WTC11 (cell line): ENCODE measurements around the gene CDC14C.

Source experiments
- AFF4 ChIP-seq: sonication (generic); formaldehyde crosslinking; IDR thresholded peaks from 2 replicates; pipeline ENCODE4 v1.8.1; 2023; ENCODE audit warnings: mild to moderate bottlenecking, missing genetic modification reagents, borderline replicate concordance
- ATF3 ChIP-seq: sonication (generic); formaldehyde crosslinking; conservative IDR thresholded peaks from 2 replicates; pipeline ENCODE4 v1.8.1; 2022; ENCODE audit warnings: mild to moderate bottlenecking, missing genetic modification reagents
- CTCF ChIP-seq: fragments of 200-600 bp; IDR thresholded peaks from 2 replicates; pipeline ENCODE4 v1.8.0; 2022; ENCODE audit warnings: antibody characterized with exemption
- JUN ChIP-seq: sonication (generic); formaldehyde crosslinking; IDR thresholded peaks from 2 replicates; pipeline ENCODE4 v1.8.0; 2023; ENCODE audit warnings: mild to moderate bottlenecking, missing genetic modification reagents
- MAX ChIP-seq: sonication (generic); formaldehyde crosslinking; IDR thresholded peaks from 2 replicates; pipeline ENCODE4 v1.8.0; 2022; ENCODE audit warnings: mild to moderate bottlenecking, missing genetic modification reagents
- MYBL2 ChIP-seq: sonication (generic); formaldehyde crosslinking; IDR thresholded peaks from 2 replicates; pipeline ENCODE4 v1.8.1; 2023; ENCODE audit warnings: mild to moderate bottlenecking, moderate library complexity, missing genetic modification reagents
- NR2C2 ChIP-seq: sonication (generic); formaldehyde crosslinking; IDR thresholded peaks from 2 replicates; pipeline ENCODE4 v1.8.0; 2022; ENCODE audit warnings: mild to moderate bottlenecking, missing genetic modification reagents
- PRDM15 ChIP-seq: sonication (generic); formaldehyde crosslinking; IDR thresholded peaks from 2 replicates; pipeline ENCODE4 v1.8.0; 2022; ENCODE audit warnings: missing genetic modification reagents
- TEAD4 ChIP-seq: sonication (generic); formaldehyde crosslinking; IDR thresholded peaks from 2 replicates; pipeline ENCODE4 v1.8.0; 2022; ENCODE audit warnings: mild to moderate bottlenecking, missing genetic modification reagents

GRCh38 chr7:48976253-48976652 lies 51.9 kb downstream of the CDC14C start:
- no peak for TF ChIP-seq ATF3 (CRISPR knock-in tag)
- TF ChIP-seq MYBL2 (CRISPR knock-in tag), result no peak
- no peak for TF ChIP-seq CTCF
- no peak for TF ChIP-seq MAX (CRISPR knock-in tag)
- no peak for TF ChIP-seq NR2C2 (CRISPR knock-in tag)
- TF ChIP-seq JUN, result no peak
- TF ChIP-seq PRDM15 (CRISPR knock-in tag), result no peak
- no peak for TF ChIP-seq TEAD4 (CRISPR knock-in tag)
- TF ChIP-seq AFF4 (CRISPR knock-in tag), result no peak
